ENCODE measurements around the gene P4HTM.

GRCh38 chr3:48984663-48985062 lies 5.4 kb upstream of the P4HTM start:
- TF ChIP-seq, protein P1, sequence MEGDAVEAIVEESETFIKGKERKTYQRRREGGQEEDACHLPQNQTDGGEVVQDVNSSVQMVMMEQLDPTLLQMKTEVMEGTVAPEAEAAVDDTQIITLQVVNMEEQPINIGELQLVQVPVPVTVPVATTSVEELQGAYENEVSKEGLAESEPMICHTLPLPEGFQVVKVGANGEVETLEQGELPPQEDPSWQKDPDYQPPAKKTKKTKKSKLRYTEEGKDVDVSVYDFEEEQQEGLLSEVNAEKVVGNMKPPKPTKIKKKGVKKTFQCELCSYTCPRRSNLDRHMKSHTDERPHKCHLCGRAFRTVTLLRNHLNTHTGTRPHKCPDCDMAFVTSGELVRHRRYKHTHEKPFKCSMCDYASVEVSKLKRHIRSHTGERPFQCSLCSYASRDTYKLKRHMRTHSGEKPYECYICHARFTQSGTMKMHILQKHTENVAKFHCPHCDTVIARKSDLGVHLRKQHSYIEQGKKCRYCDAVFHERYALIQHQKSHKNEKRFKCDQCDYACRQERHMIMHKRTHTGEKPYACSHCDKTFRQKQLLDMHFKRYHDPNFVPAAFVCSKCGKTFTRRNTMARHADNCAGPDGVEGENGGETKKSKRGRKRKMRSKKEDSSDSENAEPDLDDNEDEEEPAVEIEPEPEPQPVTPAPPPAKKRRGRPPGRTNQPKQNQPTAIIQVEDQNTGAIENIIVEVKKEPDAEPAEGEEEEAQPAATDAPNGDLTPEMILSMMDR (IDR thresholded peaks at IDR 0.05; ENCODE audit: extremely low read depth in 1 of 2, insufficient read depth in 1 of 2, low read depth in 1 of 2, low read length in 2 of 2) = no peak
- no peak for TF ChIP-seq POLR2A (IDR thresholded peaks at IDR 0.05; ENCODE audit: low read depth, low read length)

Data from endothelial cell of umbilical vein (primary cell).